Measurements from ENCODE around the gene FBXW2. TPM values are rescaled to one million over a fixed set of nuclear protein-coding genes. Genes with fewer than 3 reads are reported as not detected.
"Not testable (repeated sequence)": the region's sequence is repeated elsewhere in the genome, so short reads cannot be mapped to it uniquely, and the experiment has no call there.

FBXW2 gene
- total RNA-seq, 1 donor from 2014 or later, result 58.4 TPM

- no peak for TF ChIP-seq CTCF (IDR thresholded peaks at IDR 0.05; ENCODE audit: unreplicated experiment)
- Mint-ChIP-seq H3K27ac (ENCODE audit: unreplicated experiment) (no peak overlapping the region), H3K36me3 (ENCODE audit: low read depth, unreplicated experiment) (peaks cover 14% of the 10 kb centered on the region), H3K27me3 (ENCODE audit: unreplicated experiment) (no peaks in the 10 kb centered on the region), H3K4me3 (ENCODE audit: unreplicated experiment) (no peak overlapping the region), H3K9me3 (ENCODE audit: unreplicated experiment) (no peaks in the 10 kb centered on the region), H3K4me1 (ENCODE audit: unreplicated experiment) (no peaks in the 10 kb centered on the region)
- DNase-seq (ENCODE audit: low spot score), result no peak
These were observed 26.9 kb upstream of the FBXW2 start for GRCh38 chr9:120820095-120820494.

- Mint-ChIP-seq H3K4me3 (ENCODE audit: unreplicated experiment) (no peak overlapping the region), H3K4me1 (ENCODE audit: unreplicated experiment) (no peaks in the 10 kb centered on the region), H3K9me3 (ENCODE audit: unreplicated experiment) (no peaks in the 10 kb centered on the region), H3K27ac (ENCODE audit: unreplicated experiment) (no peak overlapping the region), H3K27me3 (ENCODE audit: unreplicated experiment) (no peaks in the 10 kb centered on the region), H3K36me3 (ENCODE audit: low read depth, unreplicated experiment) (peaks cover 14% of the 10 kb centered on the region)
- DNase-seq (ENCODE audit: low spot score), result no peak
- no peak for TF ChIP-seq CTCF (IDR thresholded peaks at IDR 0.05; ENCODE audit: unreplicated experiment)
These were observed 25.4 kb upstream of the FBXW2 start for GRCh38 chr9:120818595-120818994.

GRCh38 chr9:120815075-120815474 lies 21.9 kb upstream of the FBXW2 start:
- DNase-seq (ENCODE audit: low spot score), result no peak
- TF ChIP-seq CTCF (IDR thresholded peaks at IDR 0.05; ENCODE audit: unreplicated experiment), result no peak
- Mint-ChIP-seq H3K27me3 (ENCODE audit: unreplicated experiment) (no peaks in the 10 kb centered on the region), H3K4me1 (ENCODE audit: unreplicated experiment) (no peaks in the 10 kb centered on the region), H3K9me3 (ENCODE audit: unreplicated experiment) (no peaks in the 10 kb centered on the region), H3K4me3 (ENCODE audit: unreplicated experiment) (no peak overlapping the region), H3K27ac (ENCODE audit: unreplicated experiment) (no peak overlapping the region), H3K36me3 (ENCODE audit: low read depth, unreplicated experiment) (peaks cover 6% of the 10 kb centered on the region)

GRCh38 chr9:120808931-120809330 lies 15.7 kb upstream of the FBXW2 start:
- H3K4me1 Mint-ChIP-seq (ENCODE audit: unreplicated experiment), result no peaks in the 10 kb centered on the region
- peaks cover 2% of the 10 kb centered on the region for H3K27me3 Mint-ChIP-seq (ENCODE audit: unreplicated experiment)
- H3K9me3 Mint-ChIP-seq (ENCODE audit: unreplicated experiment), result peaks cover 8% of the 10 kb centered on the region
- H3K4me3 Mint-ChIP-seq (ENCODE audit: unreplicated experiment), result no peak overlapping the region
- H3K27ac Mint-ChIP-seq (ENCODE audit: unreplicated experiment), result no peak overlapping the region
- peaks cover 3% of the 10 kb centered on the region for H3K36me3 Mint-ChIP-seq (ENCODE audit: low read depth, unreplicated experiment)
- DNase-seq (ENCODE audit: low spot score), result no peak
- TF ChIP-seq CTCF (IDR thresholded peaks at IDR 0.05; ENCODE audit: unreplicated experiment), result no peak

- Mint-ChIP-seq H3K27ac (ENCODE audit: unreplicated experiment) (no peak overlapping the region), H3K36me3 (ENCODE audit: low read depth, unreplicated experiment) (peaks cover 3% of the 10 kb centered on the region), H3K9me3 (ENCODE audit: unreplicated experiment) (peaks cover 8% of the 10 kb centered on the region), H3K27me3 (ENCODE audit: unreplicated experiment) (peaks cover 2% of the 10 kb centered on the region), H3K4me1 (ENCODE audit: unreplicated experiment) (no peaks in the 10 kb centered on the region), H3K4me3 (ENCODE audit: unreplicated experiment) (no peak overlapping the region)
- TF ChIP-seq CTCF (IDR thresholded peaks at IDR 0.05; ENCODE audit: unreplicated experiment), result no peak
- no peak for DNase-seq (ENCODE audit: low spot score)
These were observed 14.6 kb upstream of the FBXW2 start for GRCh38 chr9:120807607-120808379.

- DNase-seq (ENCODE audit: low spot score), result not testable (repeated sequence)
These were observed 11.7 kb upstream of the FBXW2 start for GRCh38 chr9:120804784-120805363.

More at GRCh38 chr9:120804784-120805363, 11.7 kb upstream of the FBXW2 start:
- not testable (repeated sequence) for H3K9me3 Mint-ChIP-seq (ENCODE audit: unreplicated experiment); H3K36me3 Mint-ChIP-seq (ENCODE audit: low read depth, unreplicated experiment); H3K4me3 Mint-ChIP-seq (ENCODE audit: unreplicated experiment); H3K4me1 Mint-ChIP-seq (ENCODE audit: unreplicated experiment); H3K27ac Mint-ChIP-seq (ENCODE audit: unreplicated experiment); H3K27me3 Mint-ChIP-seq (ENCODE audit: unreplicated experiment)

Data from endothelial cell (in vitro differentiated cells).